HG02642 (cell line): Measurements from ENCODE around the gene LAMA1.
"Not testable (repeated sequence)": the region's sequence is repeated elsewhere in the genome, so short reads cannot be mapped to it uniquely, and the experiment has no call there.

ENCODE experiments used
- ATAC-seq: cut with Tn5 transposase; IDR thresholded peaks from one replicate; pipeline ENCODE4 v1.9.1; 2021; ENCODE audit warnings: mild to moderate bottlenecking; ENCODE audit not compliant: unreplicated experiment, poor library complexity

LAMA1 gene

DNA sequence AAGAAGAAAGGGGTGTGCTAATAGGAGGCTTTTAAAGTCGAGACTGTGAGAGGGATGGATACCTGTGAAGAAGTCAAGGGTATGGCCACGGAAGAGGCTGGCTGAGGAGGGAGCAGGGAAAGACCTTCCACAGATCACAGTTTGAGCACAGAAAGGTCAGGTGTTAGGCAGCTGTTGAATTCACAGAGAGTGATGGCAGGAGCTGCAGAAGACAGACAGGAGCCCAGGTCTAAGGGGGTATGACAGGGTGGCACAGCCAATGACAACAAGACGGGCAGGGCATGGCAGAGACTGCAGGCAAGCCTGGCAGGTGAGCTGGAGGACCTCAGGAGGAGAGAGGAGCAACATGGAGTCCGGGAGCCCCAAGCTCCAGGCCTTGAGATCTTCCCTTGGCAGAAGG lies 163.1 kb downstream of the LAMA1 start:
- no peak for ATAC-seq

DNA sequence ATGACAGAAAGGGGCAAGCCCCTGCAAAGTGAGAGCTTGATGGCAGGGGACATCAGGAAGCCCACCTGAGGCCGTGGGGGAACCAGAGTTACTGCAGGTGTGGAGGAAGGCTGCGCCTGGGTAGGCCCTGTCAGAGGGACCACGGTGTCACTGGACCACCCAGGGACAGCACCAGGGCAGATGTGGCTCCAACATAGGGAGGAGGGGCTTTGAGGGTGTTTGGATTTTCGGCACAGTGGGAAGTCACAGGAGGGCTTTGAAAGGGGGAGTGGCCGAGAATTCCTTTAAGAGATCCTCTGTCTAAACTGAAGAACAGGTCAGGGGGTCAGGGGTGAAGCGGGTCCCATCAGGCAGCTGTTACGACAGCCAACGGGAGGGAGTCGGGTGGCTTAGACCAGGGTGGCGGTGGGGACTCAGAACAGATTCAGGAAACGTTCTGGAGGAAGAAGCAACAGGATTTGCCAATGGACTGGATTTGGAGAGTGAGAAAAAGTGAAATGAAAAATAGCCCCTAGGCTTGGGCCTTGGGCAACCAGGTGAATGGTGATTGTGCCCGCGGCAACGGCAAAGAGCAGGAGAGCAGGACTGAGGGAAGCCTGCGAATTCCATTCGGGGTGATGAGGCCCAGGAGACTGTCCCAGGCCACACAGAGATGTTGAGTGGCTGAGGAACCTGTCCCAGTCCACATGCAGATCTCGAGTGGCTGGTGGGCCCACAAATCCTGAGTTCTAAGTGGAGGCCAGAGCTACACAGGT lies 166.1 kb downstream of the LAMA1 start:
- no peak for ATAC-seq

DNA sequence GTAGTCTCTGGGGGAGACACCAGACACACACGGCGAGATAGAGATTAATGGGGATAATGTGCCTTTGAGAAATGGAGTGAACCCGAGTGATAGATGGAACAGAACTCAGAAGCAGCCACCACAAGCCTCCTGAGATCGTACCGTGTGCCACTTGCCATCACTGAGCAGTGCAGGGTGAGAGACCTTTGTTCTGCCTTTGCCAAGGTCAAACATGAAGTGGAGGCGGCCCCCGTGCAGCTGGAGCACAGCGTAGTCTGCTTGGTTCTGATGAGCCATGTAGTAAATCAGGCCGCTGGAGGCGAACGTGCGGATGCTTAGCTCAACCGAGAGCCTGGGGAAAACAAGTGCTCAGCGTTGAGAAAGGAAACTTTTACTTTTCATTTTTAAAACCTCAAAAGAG lies 167.0 kb downstream of the LAMA1 start:
- no peak for ATAC-seq

DNA sequence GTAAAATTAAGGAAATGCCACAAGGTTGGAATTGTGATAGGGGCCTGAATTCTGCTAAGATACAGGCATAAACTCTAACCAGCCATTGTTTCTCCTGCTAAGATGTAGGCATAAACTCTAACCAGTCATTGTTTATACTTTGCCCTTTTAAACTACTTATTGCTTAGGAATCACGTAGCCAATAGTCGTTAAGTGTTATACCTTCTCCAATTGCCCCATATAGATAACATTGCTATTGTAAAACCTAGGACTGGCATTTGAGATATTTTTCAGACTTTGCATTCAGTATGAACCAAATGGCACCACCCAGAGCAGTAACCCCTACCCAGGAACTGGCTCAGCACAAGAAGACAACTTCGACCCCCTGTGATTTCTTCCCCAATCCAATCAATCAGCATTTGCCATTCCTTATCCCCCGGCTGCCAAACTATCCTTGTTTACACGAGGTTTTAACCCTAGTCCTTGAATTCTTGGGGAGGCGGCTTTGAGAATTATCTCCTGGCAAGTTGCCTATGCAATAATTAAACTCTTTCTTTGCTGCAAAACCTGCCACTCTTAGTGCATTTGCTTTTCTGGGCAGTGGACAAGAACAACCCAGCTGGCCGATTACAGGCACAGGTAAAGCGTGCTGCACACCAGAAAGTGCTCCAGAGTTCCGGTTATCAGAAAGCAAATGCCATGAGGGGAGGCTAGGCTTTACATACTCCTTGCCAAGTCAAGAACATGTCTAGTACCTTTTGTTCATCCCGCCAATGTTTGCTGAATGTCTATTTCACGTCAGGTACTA lies 167.6 kb downstream of the LAMA1 start:
- no peak for ATAC-seq

DNA sequence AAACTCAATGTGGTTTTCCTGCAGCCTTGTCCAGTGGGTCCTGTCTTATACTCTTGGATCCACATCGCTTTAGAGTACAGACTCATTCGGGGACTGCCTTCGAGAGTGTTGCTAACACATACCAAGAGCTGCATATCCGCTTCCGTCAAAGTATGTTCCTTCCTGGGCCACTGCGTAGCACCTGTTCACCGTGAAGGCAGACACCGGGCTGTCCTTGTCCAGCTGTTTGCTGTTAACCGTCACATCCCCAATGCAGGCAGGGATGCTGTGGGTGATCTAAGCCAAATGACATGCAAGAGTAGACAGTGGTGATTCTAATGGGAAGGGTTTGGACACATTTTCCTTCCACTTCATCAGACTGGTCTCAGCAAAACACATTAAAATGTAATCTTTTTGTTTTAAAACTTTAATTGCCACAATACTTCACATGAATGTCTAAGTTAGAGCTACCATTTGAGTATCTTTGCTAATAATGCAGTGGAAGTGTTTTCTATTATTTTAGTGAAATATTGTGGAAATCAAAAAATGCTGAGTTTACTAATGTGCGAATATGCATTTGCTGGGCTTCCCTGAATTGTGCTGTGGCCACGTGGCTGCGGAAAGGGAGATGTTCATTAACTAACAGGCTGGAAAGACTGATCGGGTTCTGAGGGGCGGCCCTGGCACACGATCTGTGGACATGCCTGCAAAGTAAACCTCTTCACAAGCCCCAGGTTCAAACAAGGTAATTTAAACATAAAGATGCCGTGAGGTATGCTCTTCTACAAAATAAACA lies 169.1 kb downstream of the LAMA1 start:
- ATAC-seq, result no peak

DNA sequence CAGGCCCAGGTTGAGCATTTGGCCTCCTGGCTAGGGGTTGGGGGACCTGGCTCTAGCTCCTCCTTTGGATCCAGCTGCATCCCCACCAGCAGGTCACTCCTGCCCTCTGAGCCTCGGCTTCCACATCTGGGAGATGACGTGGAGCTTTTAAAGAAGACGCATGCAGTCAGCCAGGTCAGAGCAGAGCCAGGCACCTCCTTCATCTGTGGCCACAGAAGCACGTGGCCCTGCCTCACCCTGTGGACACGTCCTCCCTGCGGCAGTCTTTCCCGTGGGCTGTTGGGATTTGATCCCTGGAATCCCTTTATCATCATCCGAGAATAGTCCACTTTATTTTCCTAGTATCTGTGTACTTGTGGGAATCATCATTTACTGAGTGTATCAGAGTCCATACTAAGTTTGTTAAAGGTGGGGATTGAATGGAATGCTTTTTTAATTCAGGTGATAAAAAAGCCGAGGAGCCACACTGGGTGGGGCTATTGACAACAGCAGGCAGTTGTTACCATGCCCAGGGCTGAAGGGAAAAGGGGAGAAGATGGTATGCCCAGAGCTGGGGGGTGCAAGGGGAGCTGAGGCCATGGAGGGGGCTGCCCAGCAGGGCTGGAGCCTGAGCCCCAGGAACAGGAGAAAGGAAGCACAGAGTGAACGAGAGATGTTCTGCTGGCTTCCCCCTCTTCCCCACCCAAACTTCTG lies 170.1 kb downstream of the LAMA1 start:
- ATAC-seq, result no peak

DNA sequence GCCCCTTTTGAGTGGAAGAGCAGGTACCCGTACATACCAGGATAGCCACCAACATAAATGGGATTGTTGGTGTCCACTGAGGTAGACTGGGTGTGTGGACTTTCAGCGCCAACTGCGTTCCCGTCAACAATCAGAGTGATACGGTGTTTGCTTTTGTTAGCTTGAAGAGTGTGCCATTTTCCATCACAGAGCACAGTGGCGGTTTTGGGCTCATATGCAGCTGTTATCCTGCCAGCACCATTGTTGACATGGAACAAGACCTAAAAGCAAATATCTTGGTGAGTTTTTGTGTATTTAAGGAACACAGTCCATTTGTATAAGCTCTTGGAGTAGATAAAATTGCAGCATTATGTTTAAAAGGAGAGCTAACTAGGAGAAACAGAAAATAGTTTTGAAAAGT lies 174.5 kb downstream of the LAMA1 start:
- no peak for ATAC-seq

DNA sequence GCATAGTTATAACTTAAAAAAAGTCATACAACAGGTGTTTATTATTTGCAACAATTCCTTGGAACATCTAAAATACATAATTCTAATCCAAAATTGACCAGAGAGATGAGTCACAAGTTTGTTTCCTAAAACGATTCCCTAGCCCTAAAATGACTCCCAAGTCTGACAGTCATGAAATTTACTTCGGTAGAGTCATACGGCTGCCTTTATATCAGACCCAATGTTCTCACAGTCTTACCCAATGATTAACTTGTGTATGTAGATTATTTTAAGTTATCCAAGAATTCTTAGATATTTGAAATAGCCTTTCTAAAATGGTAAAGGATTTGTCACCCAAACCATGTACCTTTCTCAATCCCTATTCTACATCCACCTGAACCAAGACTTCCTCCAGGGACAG lies 174.9 kb downstream of the LAMA1 start:
- no peak for ATAC-seq

DNA sequence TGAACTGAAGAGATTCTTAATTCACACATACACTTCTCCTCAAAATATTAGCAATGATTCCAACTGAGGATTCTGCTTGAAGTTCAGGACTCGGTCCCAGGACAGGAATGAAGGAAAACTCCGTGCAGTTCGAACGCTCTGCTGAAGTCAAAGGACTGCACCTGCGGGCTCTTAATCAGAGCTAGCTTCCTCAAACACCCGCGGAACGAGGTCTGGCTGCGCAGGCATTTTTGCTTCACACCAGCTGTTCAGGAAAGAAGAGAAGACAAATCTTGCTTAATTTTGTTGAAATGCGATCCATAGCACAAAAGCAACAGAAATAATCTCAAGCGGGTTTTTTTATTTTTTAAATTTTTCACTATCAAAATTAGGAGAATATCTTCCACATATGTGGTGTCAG lies 175.6 kb downstream of the LAMA1 start:
- no peak for ATAC-seq

DNA sequence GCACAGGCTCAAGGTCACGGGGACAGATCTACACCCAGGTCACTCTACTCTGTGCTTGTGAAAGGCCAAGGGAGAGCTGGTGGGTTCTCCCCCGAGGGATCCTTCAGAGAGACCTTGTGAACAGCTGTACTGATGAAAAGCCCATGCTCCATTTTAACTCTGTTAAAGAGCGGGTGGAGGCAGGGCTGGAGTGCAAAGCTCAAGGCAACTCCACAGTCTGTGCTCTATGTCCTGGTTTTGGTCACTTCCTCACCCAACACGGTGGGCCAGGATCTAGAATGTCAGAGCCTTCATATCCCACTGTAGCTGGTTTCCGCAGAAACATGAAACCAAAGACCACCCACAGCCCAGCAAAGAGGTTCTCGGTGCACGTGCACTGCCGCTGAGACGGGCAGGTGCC lies 177.1 kb downstream of the LAMA1 start:
- no peak for ATAC-seq

DNA sequence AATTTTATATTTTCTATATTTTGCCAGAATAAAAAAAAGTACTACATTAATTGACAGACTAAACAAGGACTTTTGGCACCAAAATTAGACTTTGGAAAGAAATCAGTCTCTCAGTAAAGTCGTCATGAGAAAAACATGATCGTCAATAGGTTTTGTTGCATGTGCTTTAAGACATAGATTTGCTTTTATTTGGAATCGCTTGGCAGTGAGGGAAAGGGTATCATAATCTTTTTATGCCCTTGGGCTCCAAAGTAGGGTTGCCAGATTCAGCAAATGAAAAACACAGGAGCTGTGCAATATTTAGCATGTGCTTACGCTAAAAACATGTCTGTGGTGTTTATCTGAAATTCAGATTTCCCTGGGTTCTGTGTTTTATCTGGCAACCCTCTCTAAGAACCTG lies 177.6 kb downstream of the LAMA1 start:
- ATAC-seq, result no peak

DNA sequence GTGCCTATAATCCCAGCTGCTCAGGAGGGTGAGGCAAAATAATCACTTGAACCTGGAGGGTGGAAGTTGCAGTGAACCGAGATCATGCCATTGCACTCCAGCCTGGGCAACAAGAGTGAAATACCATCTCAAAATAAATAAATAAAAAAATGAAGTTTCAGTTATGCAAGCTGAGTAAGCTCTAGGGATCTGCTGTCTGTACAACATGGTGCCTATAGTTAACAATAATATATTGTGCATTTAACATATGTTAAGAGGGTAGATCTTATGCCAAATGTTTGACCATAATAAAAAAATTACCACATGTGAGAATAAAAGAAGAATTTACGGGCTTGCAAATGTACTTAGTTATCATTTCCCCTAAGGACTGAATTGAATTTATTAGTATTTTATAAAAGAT lies 179.2 kb downstream of the LAMA1 start:
- not testable (repeated sequence) for ATAC-seq

DNA sequence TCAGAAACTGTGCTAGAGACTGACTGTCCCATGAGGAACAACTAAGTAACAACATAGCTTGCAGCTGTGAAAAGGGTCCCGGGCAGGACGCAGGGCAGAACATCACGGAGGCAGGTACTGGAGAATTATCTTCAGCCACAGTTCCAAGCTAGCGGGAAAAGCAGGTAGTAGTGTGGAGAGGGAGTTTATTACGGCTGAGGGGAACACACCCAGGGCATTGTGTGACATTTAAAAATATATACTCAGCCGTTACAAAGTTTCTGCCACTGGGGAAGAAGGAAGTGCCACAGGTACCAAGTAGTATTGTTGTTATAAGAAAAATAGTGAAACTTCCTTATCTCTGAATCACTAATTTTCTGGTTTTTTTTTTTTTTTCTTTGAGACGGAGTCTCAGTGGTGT lies 179.6 kb downstream of the LAMA1 start:
- no peak for ATAC-seq

DNA sequence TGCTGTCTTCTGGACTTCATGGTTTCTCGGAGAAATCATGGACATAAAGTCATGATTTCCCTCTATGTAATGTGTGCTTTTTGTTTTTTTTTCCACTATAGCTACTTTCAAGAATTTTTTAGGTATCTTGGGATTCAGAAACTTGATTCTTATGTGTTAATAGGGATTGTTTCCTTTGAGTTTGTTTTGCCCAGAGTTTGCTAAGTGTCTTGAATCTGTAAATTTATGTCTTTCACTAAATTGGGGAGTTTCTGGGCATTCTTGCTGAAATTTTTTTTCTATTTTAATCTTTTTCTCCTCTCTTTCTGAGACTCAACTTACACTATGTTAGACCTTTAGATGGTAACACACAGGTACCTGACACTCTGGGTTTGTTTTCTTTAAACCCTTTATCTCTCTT lies 182.7 kb downstream of the LAMA1 start:
- ATAC-seq, result no peak

DNA sequence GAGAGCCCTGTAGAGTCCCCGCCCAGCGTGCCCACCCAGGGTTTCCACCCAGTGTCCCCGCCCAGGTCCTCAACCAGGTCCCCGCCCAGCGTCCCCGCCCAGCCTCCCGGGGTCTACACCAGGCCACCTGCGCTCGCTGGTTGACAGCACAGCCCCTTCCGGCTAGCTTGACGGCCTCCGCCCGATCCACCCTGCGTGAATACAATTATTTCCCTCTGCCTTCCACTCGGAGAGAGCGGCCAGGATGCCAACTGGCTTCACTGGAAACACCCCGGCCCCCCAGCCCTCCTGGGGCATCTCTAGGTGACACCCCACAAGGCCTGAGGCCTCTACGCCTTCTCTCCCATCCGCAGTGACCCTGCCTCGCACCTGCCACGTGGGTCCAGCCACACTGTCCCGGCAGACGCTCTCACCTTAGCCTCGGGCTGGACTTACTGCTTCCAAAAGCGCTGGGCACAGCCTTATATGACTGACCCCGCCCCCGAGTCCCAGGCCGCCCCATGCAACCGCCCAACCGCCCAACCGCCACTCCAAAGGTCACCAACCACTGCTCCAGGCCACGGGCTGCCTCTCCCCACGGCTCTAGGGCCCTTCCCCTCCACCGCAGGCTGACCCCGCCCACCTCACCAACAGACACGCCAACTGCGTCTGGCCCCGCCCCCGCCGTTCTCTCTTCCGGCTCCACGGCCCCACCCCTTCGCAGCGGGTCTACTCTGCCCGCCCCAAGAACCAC lies 188.1 kb downstream of the LAMA1 start:
- ATAC-seq, result no peak

DNA sequence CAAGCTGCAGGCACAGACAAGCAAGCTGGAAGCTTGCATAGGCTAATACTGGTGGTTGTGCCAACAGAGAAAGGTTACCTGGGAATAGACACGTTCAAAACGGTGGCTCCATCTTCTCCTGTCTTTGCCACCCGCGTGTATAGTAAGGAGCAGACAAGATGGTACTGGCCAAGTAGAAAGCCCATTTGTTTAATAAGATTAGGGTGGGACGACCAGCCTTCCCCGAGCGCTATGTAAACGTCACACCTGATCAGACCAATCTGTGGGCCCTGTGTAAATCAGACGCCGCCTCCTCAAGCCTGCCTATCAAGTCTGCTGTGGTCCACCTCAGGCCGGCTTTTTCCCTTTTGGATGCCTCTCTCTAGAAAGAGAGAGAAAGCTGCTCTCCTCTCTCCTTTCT lies 189.2 kb downstream of the LAMA1 start:
- ATAC-seq, result no peak

DNA sequence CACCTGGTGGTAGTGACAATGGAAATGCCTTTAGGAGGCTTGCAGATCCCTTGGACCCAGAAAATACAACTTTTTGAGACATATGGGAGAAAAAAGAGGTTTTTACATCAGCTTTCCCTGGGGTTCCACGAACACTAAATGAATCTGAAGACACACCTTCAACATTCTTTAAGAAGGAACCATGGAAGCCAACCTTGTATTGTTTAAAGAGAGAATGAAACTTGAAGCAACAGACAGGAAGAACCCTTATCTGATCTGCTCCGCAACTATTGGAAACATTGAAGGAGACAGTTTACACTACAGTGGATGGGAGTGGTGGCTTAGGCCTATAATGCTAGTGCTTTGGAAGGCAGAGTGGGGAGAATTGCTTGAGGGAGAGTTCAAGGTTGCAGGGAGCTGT lies 190.4 kb downstream of the LAMA1 start:
- ATAC-seq, result no peak

DNA sequence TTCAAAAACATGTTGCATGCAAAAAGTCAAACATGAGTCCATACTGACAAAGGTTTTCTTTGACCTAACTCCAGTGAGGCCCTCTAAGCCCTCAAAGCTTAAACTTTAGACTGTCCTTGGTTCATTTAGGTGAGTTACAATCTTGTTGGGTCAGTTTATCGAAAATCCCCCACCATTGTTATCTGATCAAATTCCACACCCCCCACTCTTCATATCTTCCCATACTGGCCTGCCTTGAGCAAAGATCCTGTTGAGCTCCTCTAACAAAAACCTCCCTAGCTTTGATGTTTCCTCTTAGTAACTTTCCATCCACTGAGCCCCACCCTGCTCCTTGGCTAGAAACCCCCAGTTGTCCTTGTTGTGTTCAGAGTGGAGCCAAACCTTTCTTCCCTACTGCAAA lies 194.4 kb downstream of the LAMA1 start:
- ATAC-seq, result no peak

DNA sequence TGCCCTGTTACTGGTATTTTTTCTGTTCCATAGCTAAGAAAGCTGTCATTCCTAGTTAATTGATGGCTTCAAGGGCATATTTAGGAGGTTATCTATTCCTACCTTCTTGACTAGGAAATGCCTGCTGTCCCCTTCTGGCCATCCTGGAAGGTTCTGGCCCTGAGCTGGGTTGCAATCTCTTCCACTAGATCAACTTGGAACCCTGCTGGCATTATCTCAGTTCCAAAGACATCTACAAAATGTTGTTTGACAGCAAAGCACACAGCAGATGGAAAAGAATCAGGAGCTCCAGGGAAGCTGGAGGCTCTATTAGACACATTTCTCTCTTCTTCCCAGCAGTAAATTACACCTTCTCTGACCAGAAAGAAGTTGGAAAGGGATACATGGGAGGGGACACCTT lies 196.0 kb downstream of the LAMA1 start:
- no peak for ATAC-seq
